SK-N-SH (cell line): Measurements from ENCODE around the gene ASAP2. TPM values are rescaled to one million over a fixed set of nuclear protein-coding genes. Genes with fewer than 3 reads are reported as not detected.

Experiments
- CTCF ChIA-PET: fragments of 300-600, 350-600 bp; formaldehyde crosslinking; extraction: SDS; loops from one replicate; lab custom pipeline; 2021; lab: Yijun Ruan, JAX
- POLR2A ChIA-PET: fragments of 350-600 bp; sonication (Branson Sonifier 250); formaldehyde crosslinking; extraction: SDS; loops from one replicate; lab custom pipeline; 2020; ENCODE audit warnings: antibody characterized with exemption, inconsistent platforms; lab: Yijun Ruan, JAX
- DNase-seq: peaks from one replicate; pipeline ENCODE4 v3.0.0; 2012
- H2AFZ ChIP-seq: fragments of 200-600 bp; sonication (generic); 2 replicates; pipeline ENCODE4 v1.8.1; 2016; ENCODE audit warnings: antibody characterized with exemption, mild to moderate bottlenecking, low read depth
- H3F3A ChIP-seq: fragments of 200-600 bp; sonication (generic); replicated peaks from 2 replicates; pipeline ENCODE3; 2016; ENCODE audit warnings: antibody characterized with exemption, mild to moderate bottlenecking; ENCODE audit not compliant: insufficient read depth
- H3K27ac ChIP-seq, 2 experiments: fragments of 200-500 bp in 1 of 2; fragments of 200-600 bp in 1 of 2; sonication (Bioruptor generic) in 1 of 2; sonication (generic), shearing (Covaris generic) in 1 of 2; 2 replicates each; pipeline versions ENCODE4 v1.5.1 to v1.6.1; 2014 to 2016; ENCODE audit warnings: low read depth in 2 of 2, inconsistent platforms in 1 of 2, low read length in 1 of 2, mild to moderate bottlenecking in 1 of 2, mixed read lengths in 1 of 2
- H3K27me3 ChIP-seq: fragments of 200-600 bp; sonication (generic), shearing (Covaris generic); 2 replicates; pipeline ENCODE4 v1.6.1; 2016; ENCODE audit warnings: mixed run types; ENCODE audit not compliant: insufficient read depth
- H3K36me3 ChIP-seq, 2 experiments: fragments of 200-500 bp in 1 of 2; fragments of 200-600 bp in 1 of 2; sonication (Bioruptor generic) in 1 of 2; sonication (generic) in 1 of 2; replicated peaks in 1 of 2; 2 replicates each; pipeline versions ENCODE3 to v1.5.1; 2014 to 2016; ENCODE audit warnings: low read length in 1 of 2, mild to moderate bottlenecking in 1 of 2; ENCODE audit not compliant: insufficient read depth in 2 of 2, control insufficient read depth in 1 of 2
- H3K4me1 ChIP-seq, 2 experiments: fragments of 200-500 bp in 1 of 2; fragments of 200-600 bp in 1 of 2; sonication (Bioruptor generic) in 1 of 2; sonication (generic), shearing (Covaris generic) in 1 of 2; 2 replicates each; pipeline versions ENCODE4 v1.5.1 to v1.6.1; 2014 to 2016; ENCODE audit warnings: low read depth in 1 of 2, low read length in 1 of 2, mixed run types in 1 of 2; ENCODE audit not compliant: insufficient read depth in 2 of 2, control insufficient read depth in 1 of 2
- H3K4me2 ChIP-seq: fragments of 200-600 bp; sonication (generic), shearing (Covaris generic); 2 replicates; pipeline ENCODE4 v1.6.1; 2017; ENCODE audit warnings: mixed run types
- H3K4me3 ChIP-seq, 2 experiments: fragments of 200-500 bp in 1 of 2; fragments of 200-600 bp in 1 of 2; sonication (Bioruptor generic) in 1 of 2; sonication (generic), shearing (Covaris generic) in 1 of 2; 2 replicates each; pipeline versions ENCODE4 v1.5.1 to v1.8.1; 2014 to 2016; ENCODE audit warnings: low read depth in 2 of 2, inconsistent platforms in 1 of 2, low read length in 1 of 2, mild to moderate bottlenecking in 1 of 2, mixed read lengths in 1 of 2, moderate library complexity in 1 of 2
- H3K79me2 ChIP-seq: fragments of 200-600 bp; sonication (generic); 2 replicates; pipeline ENCODE4 v1.8.1; 2017; ENCODE audit warnings: mild to moderate bottlenecking; ENCODE audit not compliant: insufficient read depth
- H3K9ac ChIP-seq: fragments of 200-600 bp; sonication (generic); 2 replicates; pipeline ENCODE4 v1.6.1; 2017; ENCODE audit warnings: mixed run types
- H3K9me2 ChIP-seq: fragments of 200-600 bp; sonication (generic); 2 replicates; pipeline ENCODE4 v1.6.1; 2017; ENCODE audit warnings: mixed run types
- H3K9me3 ChIP-seq: fragments of 200-600 bp; sonication (generic); 2 replicates; pipeline ENCODE4 v1.6.1; 2017; ENCODE audit warnings: mixed run types, mild to moderate bottlenecking, moderate library complexity
- H4K20me1 ChIP-seq: fragments of 200-600 bp; sonication (generic); 2 replicates; pipeline ENCODE4 v1.6.1; 2017; ENCODE audit warnings: mild to moderate bottlenecking, mixed run types; ENCODE audit not compliant: insufficient read depth
- CHD2 ChIP-seq: fragments of 150-350 bp; IDR thresholded peaks from 2 replicates; pipeline ENCODE4 v1.6.1; 2018; ENCODE audit warnings: low read length; ENCODE audit not compliant: partially characterized antibody
- EP300 ChIP-seq, 2 experiments: IDR thresholded peaks; 2 replicates each; pipeline versions ENCODE4 v1.4.0 to v1.6.1; 2012; ENCODE audit warnings: borderline replicate concordance in 1 of 2, low read depth in 1 of 2, low read length in 1 of 2
- FOSL2 ChIP-seq: IDR thresholded peaks from 2 replicates; pipeline ENCODE4 v1.4.0; 2012; ENCODE audit warnings: low read depth, mild to moderate bottlenecking, moderate library complexity, borderline replicate concordance
- GATA2 ChIP-seq: sonication (generic); formaldehyde crosslinking; IDR thresholded peaks from 2 replicates; pipeline ENCODE4 v1.5.0; 2020; ENCODE audit warnings: mild to moderate bottlenecking, missing genetic modification reagents
- IRF3 ChIP-seq: fragments of 150-350 bp; IDR thresholded peaks from 2 replicates; pipeline ENCODE4 v1.6.1; 2016; ENCODE audit warnings: mild to moderate bottlenecking, low read depth, low read length
- JUND ChIP-seq: IDR thresholded peaks from 2 replicates; pipeline ENCODE4 v1.4.0; 2012
- MXI1 ChIP-seq: IDR thresholded peaks from 2 replicates; pipeline ENCODE4 v1.6.1; 2012; ENCODE audit warnings: mild to moderate bottlenecking, low read depth, low read length, improper control_type of control experiment
- NFIC ChIP-seq: IDR thresholded peaks from 2 replicates; pipeline ENCODE4 v1.4.0; 2012; ENCODE audit warnings: borderline replicate concordance
- NRF1 ChIP-seq: IDR thresholded peaks from 2 replicates; pipeline ENCODE4 v1.6.1; 2012; ENCODE audit warnings: low read depth, mild to moderate bottlenecking, low read length
- PBX3 ChIP-seq: IDR thresholded peaks from 2 replicates; pipeline ENCODE4; 2012
- POLR2AphosphoS5 ChIP-seq: IDR thresholded peaks from 2 replicates; pipeline ENCODE4 v1.6.1; 2012; ENCODE audit warnings: low read depth, low read length
- RAD21 ChIP-seq: IDR thresholded peaks from 2 replicates; pipeline ENCODE4 v1.6.1; 2012; ENCODE audit warnings: mild to moderate bottlenecking, low read length
- RCOR1 ChIP-seq: fragments of 150-350 bp; IDR thresholded peaks from 2 replicates; pipeline ENCODE4 v1.6.1; 2017; ENCODE audit warnings: antibody characterized with exemption, low read length
- REST ChIP-seq: IDR thresholded peaks from 2 replicates; pipeline ENCODE4 v1.6.1; 2012; ENCODE audit warnings: mild to moderate bottlenecking, low read depth, low read length, moderate library complexity
- RXRA ChIP-seq: IDR thresholded peaks from 2 replicates; pipeline ENCODE4 v1.4.0; 2012; ENCODE audit warnings: low read depth, mild to moderate bottlenecking, borderline replicate concordance
- SIN3A ChIP-seq: IDR thresholded peaks from 2 replicates; pipeline ENCODE4 v1.6.1; 2012; ENCODE audit warnings: low read depth, mild to moderate bottlenecking, low read length, moderate library complexity, borderline replicate concordance
- SMC3 ChIP-seq: IDR thresholded peaks from 2 replicates; pipeline ENCODE4 v1.6.1; 2012; ENCODE audit warnings: low read depth, low read length, improper control_type of control experiment
- TCF12 ChIP-seq: IDR thresholded peaks from 2 replicates; pipeline ENCODE4 v1.4.0; 2012
- TEAD4 ChIP-seq: IDR thresholded peaks from 2 replicates; pipeline ENCODE4 v1.4.0; 2012; ENCODE audit warnings: mild to moderate bottlenecking, borderline replicate concordance; ENCODE audit not compliant: insufficient read depth
- WGBS: methylation state at CpG from one replicate; pipeline ENCODE4 v1.1.6; 2017; ENCODE audit warnings: low lambda C conversion rate; 5-methylcytosine and 5-hydroxymethylcytosine counted together
- polyA plus RNA-seq, 3 experiments: library from polyadenylated mRNA; depleted of rRNA; stranded (reverse); fragments of >200 nt; gene quantifications; 2 replicates each; pipeline ENCODE4 v1.2.3, GENCODE V29; 2012
- TF ChIP-seq, protein P1 (sequence below): fragments of 150-350 bp; IDR thresholded peaks from 2 replicates; pipeline ENCODE4 v1.6.1; 2017; ENCODE audit warnings: antibody characterized with exemption, low read length, low read depth, borderline replicate concordance
- TF ChIP-seq, protein P2 (sequence below): fragments of 200-600 bp; sonication (generic); IDR thresholded peaks from 2 replicates; pipeline ENCODE4 v1.6.1; 2017; ENCODE audit warnings: antibody characterized with exemption, mild to moderate bottlenecking, moderate library complexity
- TF ChIP-seq, protein P3 (sequence below): IDR thresholded peaks from 2 replicates; pipeline ENCODE4 v1.4.0; 2012; ENCODE audit warnings: low read depth

The ASAP2 gene
- polyA plus RNA-seq, 1 of the 3 experiments (the other 2 are of a cell fraction): 37.9 TPM

DNA sequence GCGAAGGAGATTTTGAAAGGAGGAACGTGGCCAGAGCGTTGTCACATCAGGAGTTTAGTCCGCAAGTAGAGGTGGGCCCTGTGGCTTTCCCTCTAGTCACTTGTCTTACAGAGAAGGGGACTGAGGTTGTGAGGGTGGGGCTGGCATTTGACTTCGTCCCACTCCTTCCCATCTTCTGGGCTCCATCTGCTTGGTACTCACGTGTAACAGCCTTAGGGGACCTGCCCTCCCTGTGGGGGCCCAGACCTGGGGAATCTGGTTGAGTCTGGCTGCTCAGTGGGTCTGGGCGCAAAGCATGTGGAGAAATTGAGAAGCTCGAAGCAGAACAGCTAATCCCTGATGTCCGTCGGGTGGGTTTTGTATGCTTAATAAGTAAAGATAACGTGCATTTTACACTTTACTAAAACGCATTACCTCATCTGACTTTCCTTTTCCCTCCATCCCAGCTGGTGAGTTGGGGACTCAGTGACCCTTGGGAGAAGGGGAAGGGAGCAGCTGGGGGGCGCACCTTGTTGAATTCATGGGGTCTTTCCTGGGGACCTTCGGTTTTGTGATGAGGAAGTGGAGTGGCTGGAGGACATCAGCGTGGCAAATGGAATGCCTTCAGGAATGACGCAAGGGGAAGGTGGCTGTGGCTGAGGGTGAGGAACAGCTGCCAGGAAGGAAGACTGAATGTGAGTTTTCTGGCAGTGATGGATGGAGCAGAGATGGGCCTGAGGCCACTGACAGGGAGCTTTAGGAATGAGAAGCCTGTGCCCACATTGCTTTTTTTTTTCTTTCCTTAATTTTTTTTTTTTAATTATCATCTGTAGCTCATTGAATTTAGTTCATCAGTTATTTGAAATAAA is 44.8 kb downstream of the ASAP2 start:
- ChIA-PET CTCF (interaction anchor here (0.9 to 2.8 kb wide), 8 partner anchors 12 to 109 kb away, joined by 3 to 13 read pairs (median 3); no protein-coding TSS in a partner anchor), POLR2A (interaction anchor here (1.2 kb wide), 1 partner anchor 16 kb away, joined by 3 read pairs; no protein-coding TSS in a partner anchor)
- peak overlapping the region; percentile 44; the same call in 1 of the 2 replicates for H3K9ac ChIP-seq
- peak overlapping the region; percentile 89 to 100 for H3K27ac ChIP-seq
- H3K9me3 ChIP-seq: no peaks in the 10 kb centered on the region
- peaks cover 5% of the 10 kb centered on the region; the same call in 1 of the 2 replicates for H4K20me1 ChIP-seq
- peaks cover 31% of the 10 kb centered on the region for H3F3A ChIP-seq
- H3K4me2 ChIP-seq: peak overlapping the region; percentile 17; the same call in 1 of the 2 replicates
- peaks cover 99% of the 10 kb centered on the region for H3K79me2 ChIP-seq
- peak; percentile 52; the same call in 1 of the 2 replicates for TF ChIP-seq FOSL2
- no peak for TF ChIP-seq SMC3
- TF ChIP-seq RXRA: no peak
- peak; percentile 86 for TF ChIP-seq TCF12
- TF ChIP-seq, protein P1, sequence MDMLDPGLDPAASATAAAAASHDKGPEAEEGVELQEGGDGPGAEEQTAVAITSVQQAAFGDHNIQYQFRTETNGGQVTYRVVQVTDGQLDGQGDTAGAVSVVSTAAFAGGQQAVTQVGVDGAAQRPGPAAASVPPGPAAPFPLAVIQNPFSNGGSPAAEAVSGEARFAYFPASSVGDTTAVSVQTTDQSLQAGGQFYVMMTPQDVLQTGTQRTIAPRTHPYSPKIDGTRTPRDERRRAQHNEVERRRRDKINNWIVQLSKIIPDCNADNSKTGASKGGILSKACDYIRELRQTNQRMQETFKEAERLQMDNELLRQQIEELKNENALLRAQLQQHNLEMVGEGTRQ: no peak
- peak; percentile 98 for TF ChIP-seq PBX3
- TF ChIP-seq, protein P2, sequence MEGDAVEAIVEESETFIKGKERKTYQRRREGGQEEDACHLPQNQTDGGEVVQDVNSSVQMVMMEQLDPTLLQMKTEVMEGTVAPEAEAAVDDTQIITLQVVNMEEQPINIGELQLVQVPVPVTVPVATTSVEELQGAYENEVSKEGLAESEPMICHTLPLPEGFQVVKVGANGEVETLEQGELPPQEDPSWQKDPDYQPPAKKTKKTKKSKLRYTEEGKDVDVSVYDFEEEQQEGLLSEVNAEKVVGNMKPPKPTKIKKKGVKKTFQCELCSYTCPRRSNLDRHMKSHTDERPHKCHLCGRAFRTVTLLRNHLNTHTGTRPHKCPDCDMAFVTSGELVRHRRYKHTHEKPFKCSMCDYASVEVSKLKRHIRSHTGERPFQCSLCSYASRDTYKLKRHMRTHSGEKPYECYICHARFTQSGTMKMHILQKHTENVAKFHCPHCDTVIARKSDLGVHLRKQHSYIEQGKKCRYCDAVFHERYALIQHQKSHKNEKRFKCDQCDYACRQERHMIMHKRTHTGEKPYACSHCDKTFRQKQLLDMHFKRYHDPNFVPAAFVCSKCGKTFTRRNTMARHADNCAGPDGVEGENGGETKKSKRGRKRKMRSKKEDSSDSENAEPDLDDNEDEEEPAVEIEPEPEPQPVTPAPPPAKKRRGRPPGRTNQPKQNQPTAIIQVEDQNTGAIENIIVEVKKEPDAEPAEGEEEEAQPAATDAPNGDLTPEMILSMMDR: no peak
- peak; percentile 83; the same call in 1 of the 2 replicates for TF ChIP-seq SIN3A
- TF ChIP-seq POLR2AphosphoS5: peak; percentile 38; the same call in 1 of the 2 replicates
- no peak for TF ChIP-seq GATA2 (CRISPR knock-in tag)
- 0 out of 2 replicates have a peak, but pooled peaks have one; percentile 50 for TF ChIP-seq REST
- no peak for TF ChIP-seq TEAD4
- peak; percentile 68 to 76; a peak in 3 of 4 replicates for TF ChIP-seq EP300 (IDR thresholded peaks at IDR 0.05; ENCODE audit: borderline replicate concordance in 1 of 2, low read depth in 1 of 2, low read length in 1 of 2)
- TF ChIP-seq, protein P3, sequence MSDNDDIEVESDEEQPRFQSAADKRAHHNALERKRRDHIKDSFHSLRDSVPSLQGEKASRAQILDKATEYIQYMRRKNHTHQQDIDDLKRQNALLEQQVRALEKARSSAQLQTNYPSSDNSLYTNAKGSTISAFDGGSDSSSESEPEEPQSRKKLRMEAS: peak; percentile 60; the same call in 1 of the 2 replicates
- TF ChIP-seq CHD2: peak; percentile 33
- TF ChIP-seq RCOR1: no peak
- TF ChIP-seq NFIC: peak; percentile 82
- TF ChIP-seq NRF1: no peak
- TF ChIP-seq MXI1: peak; percentile 20; the same call in 1 of the 2 replicates
- TF ChIP-seq JUND: peak; percentile 78
- TF ChIP-seq RAD21: no peak
- no peak for TF ChIP-seq IRF3
- DNase-seq: no peak
- peaks cover 73 to 75% of the 10 kb centered on the region in 2 experiments for H3K4me1 ChIP-seq
- H3K27me3 ChIP-seq: no peaks in the 10 kb centered on the region
- no peak overlapping the region for H3K4me3 ChIP-seq
- H3K36me3 ChIP-seq: peaks cover 0 to 8% of the 10 kb centered on the region in 2 experiments
- WGBS: 73% methylated on average over 16 of the region's 16 CpGs
- H2AFZ ChIP-seq: no peak overlapping the region
- H3K9me2 ChIP-seq: no peaks in the 10 kb centered on the region
